Stomach (tissue), 4 donors: Measurements from ENCODE around the gene CTXN3.

ENCODE experiments used
- CTCF ChIP-seq, 7 experiments: fragments of 450-650 bp in 4 of 7; fragments of 200-600 bp in 3 of 7; sonication (generic) in 3 of 7; IDR thresholded peaks; one replicate each; pipeline ENCODE4 v1.5.1; 2016 to 2019; ENCODE audit warnings: antibody characterized with exemption in 7 of 7, control low read depth in 2 of 7, mild to moderate bottlenecking in 1 of 7
- EP300 ChIP-seq: sonication (generic); formaldehyde crosslinking; IDR thresholded peaks from one replicate; pipeline ENCODE4 v1.6.1; 2017; ENCODE audit warnings: antibody characterized with exemption
- POLR2A ChIP-seq, 4 donors: fragments of 450-650 bp; IDR thresholded peaks; one replicate each; pipeline ENCODE4 v1.6.1; 2016; ENCODE audit warnings: antibody characterized with exemption in 4 of 4, control low read depth in 2 of 4, mild to moderate bottlenecking in 1 of 4, moderate library complexity in 1 of 4
- POLR2AphosphoS5 ChIP-seq, 3 donors: sonication (generic); formaldehyde crosslinking; IDR thresholded peaks; one replicate each; pipeline ENCODE4 v1.6.1; 2016; ENCODE audit warnings: antibody characterized with exemption in 3 of 3

- TF ChIP-seq CTCF (IDR thresholded peaks at IDR 0.05) (no peak), POLR2A (IDR thresholded peaks at IDR 0.05) (no peak), POLR2AphosphoS5 (IDR thresholded peaks at IDR 0.05) (no peak), EP300 (no peak)
Observed at GRCh38 chr5:127684726-127685467, 36.0 kb downstream of the CTXN3 start.
